H7 (cell line): ENCODE results near the gene ABI2. TPM values are rescaled to one million over a fixed set of nuclear protein-coding genes. Genes with fewer than 3 reads are reported as not detected.
"Not testable (repeated sequence)": the region's sequence is repeated elsewhere in the genome, so short reads cannot be mapped to it uniquely, and the experiment has no call there.

Experiments used
- DNase-seq: peaks from one replicate; pipeline ENCODE4 v3.0.0; 2012
- H3K27me3 ChIP-seq: 2 replicates; pipeline ENCODE4 v1.6.0; 2011; ENCODE audit warnings: mild to moderate bottlenecking, low read length; ENCODE audit not compliant: control insufficient read depth, insufficient read depth
- H3K36me3 ChIP-seq: replicated peaks from 2 replicates; pipeline ENCODE4 v1.5.1; 2011; ENCODE audit warnings: low read length; ENCODE audit not compliant: control insufficient read depth, insufficient read depth
- H3K4me3 ChIP-seq: 2 replicates; pipeline ENCODE4 v1.5.1; 2011; ENCODE audit warnings: low read depth, mild to moderate bottlenecking, control low read depth, low read length, moderate library complexity; ENCODE audit not compliant: insufficient read depth
- total RNA-seq: library from RNA; depleted of rRNA; stranded (reverse); fragments of >200 nt; shearing (Covaris generic); gene quantifications from 2 replicates; pipeline ENCODE4 v1.2.3, GENCODE V29; 2014

Gene ABI2
- total RNA-seq, 1 experiment from 2014 or later = 48.0 TPM

GRCh38 chr2:203341741-203342310, 13.6 kb downstream of the ABI2 start:
- no peaks in the 10 kb centered on the region for H3K27me3 ChIP-seq
- no peak overlapping the region for H3K4me3 ChIP-seq
- DNase-seq = no peak
- H3K36me3 ChIP-seq = no peaks in the 10 kb centered on the region; the same call in 1 of the 2 replicates

GRCh38 chr2:203342374-203342773, 14.2 kb downstream of the ABI2 start:
- not testable (repeated sequence) for H3K27me3 ChIP-seq, H3K36me3 ChIP-seq, DNase-seq

GRCh38 chr2:203344667-203345066, 16.5 kb downstream of the ABI2 start:
- Histone ChIP-seq H3K4me3 (no peak overlapping the region), H3K27me3 (no peaks in the 10 kb centered on the region), H3K36me3 (no peaks in the 10 kb centered on the region; the same call in 1 of the 2 replicates)
- no peak for DNase-seq

More at GRCh38 chr2:203342374-203342773, 14.2 kb downstream of the ABI2 start:
- not testable (repeated sequence) for H3K4me3 ChIP-seq

DNA sequence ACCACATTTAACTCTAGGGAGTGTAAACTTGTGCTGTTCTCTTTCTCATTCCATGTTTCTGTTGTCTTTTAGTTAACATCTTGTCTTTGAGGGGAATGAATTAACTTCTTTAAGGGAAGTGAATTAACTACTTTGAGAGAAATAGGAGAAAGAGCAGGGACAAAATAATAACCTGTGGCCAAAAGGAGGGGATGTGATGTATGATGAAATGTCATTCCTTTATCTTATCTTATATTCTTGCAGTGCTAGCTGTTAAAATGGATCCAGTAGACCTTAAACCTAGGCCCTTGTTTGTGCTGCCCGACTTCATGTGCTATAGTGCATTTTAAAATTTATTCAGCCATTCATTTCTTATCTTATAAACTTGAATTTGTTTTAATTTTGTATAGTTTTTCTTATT, 18.4 kb downstream of the ABI2 start:
- H3K36me3 ChIP-seq = no peaks in the 10 kb centered on the region; the same call in 1 of the 2 replicates
- DNase-seq = no peak
- H3K4me3 ChIP-seq = no peak overlapping the region
- H3K27me3 ChIP-seq = no peaks in the 10 kb centered on the region

DNA sequence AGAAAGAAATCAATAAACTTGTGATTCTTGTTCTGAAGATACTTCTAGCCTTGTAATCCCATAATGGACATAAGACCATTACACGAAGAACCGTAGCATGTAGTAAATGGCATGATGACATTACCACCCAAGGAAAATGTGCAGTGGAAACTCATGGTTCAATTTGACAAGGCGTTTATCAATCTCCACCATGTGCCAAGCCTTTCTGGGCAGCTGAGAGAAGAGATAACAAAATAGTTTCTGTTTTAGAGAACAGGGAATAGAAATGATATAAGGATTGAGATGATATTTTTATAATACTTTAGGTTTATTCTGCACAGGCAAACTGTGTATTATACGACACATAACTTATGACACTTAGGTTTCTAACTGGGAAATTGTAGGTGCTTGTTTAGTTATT, 19.2 kb downstream of the ABI2 start:
- Histone ChIP-seq H3K36me3 (no peaks in the 10 kb centered on the region; the same call in 1 of the 2 replicates), H3K27me3 (no peaks in the 10 kb centered on the region), H3K4me3 (no peak overlapping the region)
- DNase-seq = no peak

GRCh38 chr2:203352604-203353255, 24.5 kb downstream of the ABI2 start:
- Histone ChIP-seq H3K4me3 (no peak overlapping the region), H3K27me3 (no peaks in the 10 kb centered on the region), H3K36me3 (no peaks in the 10 kb centered on the region; the same call in 1 of the 2 replicates)
- DNase-seq = no peak

DNA sequence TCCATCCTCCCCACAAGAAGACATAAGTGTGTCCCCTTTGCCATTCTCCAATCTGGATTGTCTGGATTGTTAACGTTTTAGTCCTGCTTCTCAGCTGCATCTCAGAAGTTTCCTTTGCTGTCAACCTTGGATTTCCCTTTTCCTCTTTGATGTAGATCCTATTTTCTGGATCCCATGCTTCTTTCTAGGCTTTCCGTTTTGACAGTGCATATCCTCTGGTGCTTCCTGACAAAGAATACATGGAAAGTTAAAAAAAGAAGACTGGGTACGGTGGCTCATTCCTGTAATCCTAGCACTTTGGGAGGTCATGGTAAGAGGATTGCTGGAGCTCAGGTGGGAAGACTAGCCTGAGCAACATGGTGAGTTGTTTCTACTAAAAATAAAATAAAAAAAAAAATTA, 26.8 kb downstream of the ABI2 start:
- Histone ChIP-seq H3K4me3 (no peak overlapping the region), H3K27me3 (no peaks in the 10 kb centered on the region), H3K36me3 (no peaks in the 10 kb centered on the region; the same call in 1 of the 2 replicates)
- DNase-seq = no peak

GRCh38 chr2:203359450-203359849, 31.3 kb downstream of the ABI2 start:
- no peaks in the 10 kb centered on the region; the same call in 1 of the 2 replicates for H3K36me3 ChIP-seq
- DNase-seq = no peak
- no peaks in the 10 kb centered on the region for H3K27me3 ChIP-seq
- no peak overlapping the region for H3K4me3 ChIP-seq

GRCh38 chr2:203360833-203361430, 32.7 kb downstream of the ABI2 start:
- no peak for DNase-seq
- Histone ChIP-seq H3K27me3 (no peaks in the 10 kb centered on the region), H3K36me3 (no peaks in the 10 kb centered on the region; the same call in 1 of the 2 replicates), H3K4me3 (no peak overlapping the region)

DNA sequence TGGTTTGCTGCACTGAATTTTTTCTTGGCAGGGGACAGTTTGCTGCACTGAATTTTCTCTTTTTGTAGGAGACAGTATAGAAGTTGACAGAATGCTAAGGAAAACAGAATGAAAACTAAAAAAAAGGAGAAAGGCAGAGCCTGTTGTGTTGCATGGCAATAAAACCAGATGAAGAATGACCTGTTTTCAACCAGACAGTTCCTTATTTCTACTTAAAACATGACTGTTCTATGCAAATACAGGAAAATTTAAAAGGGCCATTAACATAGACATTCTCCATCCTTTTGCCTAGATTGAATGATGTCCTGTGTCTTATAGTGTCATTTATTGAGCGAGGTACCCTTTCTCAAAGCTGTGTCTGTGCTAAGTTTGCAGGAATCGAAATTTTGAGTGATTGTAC, 33.3 kb downstream of the ABI2 start:
- Histone ChIP-seq H3K36me3 (no peaks in the 10 kb centered on the region; the same call in 1 of the 2 replicates), H3K27me3 (no peaks in the 10 kb centered on the region), H3K4me3 (no peak overlapping the region)
- DNase-seq = no peak

DNA sequence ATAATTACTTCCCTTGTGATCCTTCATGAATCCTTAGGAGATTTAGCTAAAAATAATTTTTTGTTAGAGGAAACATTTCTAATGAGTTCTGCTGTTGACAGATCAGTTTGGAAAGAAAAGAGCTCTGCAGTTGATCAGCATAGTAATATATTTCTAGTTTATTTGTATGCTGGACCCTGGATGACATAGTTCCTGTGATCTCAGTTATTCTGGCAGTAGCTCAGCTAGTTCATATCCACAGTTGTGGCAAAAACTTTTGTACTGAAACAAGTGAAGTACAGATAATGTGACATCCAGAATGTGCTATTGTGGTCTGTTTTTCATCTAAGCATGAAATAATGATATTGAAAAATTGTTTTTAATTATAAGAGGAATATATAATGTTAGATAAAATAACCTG, 33.7 kb downstream of the ABI2 start:
- H3K36me3 ChIP-seq = no peaks in the 10 kb centered on the region; the same call in 1 of the 2 replicates
- no peak for DNase-seq
- H3K27me3 ChIP-seq = no peaks in the 10 kb centered on the region

GRCh38 chr2:203366639-203367466, 38.7 kb downstream of the ABI2 start:
- H3K4me3 ChIP-seq = no peak overlapping the region
- no peak for DNase-seq
- no peaks in the 10 kb centered on the region for H3K27me3 ChIP-seq
- no peaks in the 10 kb centered on the region; the same call in none of the 2 replicates for H3K36me3 ChIP-seq

More for the DNA sequence above, 33.7 kb downstream of the ABI2 start:
- H3K4me3 ChIP-seq = no peak overlapping the region

- DNase-seq, H3K4me3 ChIP-seq, H3K36me3 ChIP-seq, H3K27me3 ChIP-seq: not testable (repeated sequence)
Measured at GRCh38 chr2:203372706-203373105, 44.5 kb downstream of the ABI2 start.

DNA sequence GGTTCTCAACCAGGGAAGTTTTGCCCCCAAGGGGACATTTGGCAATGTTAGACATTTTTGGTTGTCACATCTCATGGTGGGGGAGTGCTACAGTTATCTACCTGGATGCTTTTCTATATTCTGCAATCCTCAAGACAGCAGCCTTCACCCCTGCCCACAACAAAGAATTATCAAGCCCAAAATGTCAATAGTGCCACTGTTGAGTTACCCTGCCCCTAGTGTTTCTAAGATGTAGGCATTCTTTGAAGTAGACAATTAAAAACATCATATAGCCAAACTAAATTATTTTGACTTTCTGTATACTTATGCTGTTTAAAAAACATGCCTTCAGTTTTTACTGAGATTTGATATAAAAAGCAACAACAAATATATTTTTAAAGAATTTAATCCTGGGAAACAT, 48.0 kb downstream of the ABI2 start:
- Histone ChIP-seq H3K27me3 (no peaks in the 10 kb centered on the region), H3K36me3 (no peaks in the 10 kb centered on the region; the same call in 1 of the 2 replicates), H3K4me3 (no peak overlapping the region)
- no peak for DNase-seq
